Tibial nerve (tissue), 4 donors: Measurements from ENCODE around the gene RELCH.

ENCODE experiments used
- CTCF ChIP-seq, 5 experiments: fragments of 200-600 bp in 3 of 5; fragments of 450-650 bp in 2 of 5; sonication (generic) in 3 of 5; IDR thresholded peaks; one replicate each; pipeline ENCODE4 v1.5.1; 2016 to 2019; ENCODE audit warnings: antibody characterized with exemption in 5 of 5, mild to moderate bottlenecking in 3 of 5, moderate library complexity in 2 of 5
- EP300 ChIP-seq, 2 donors: sonication (generic); formaldehyde crosslinking; IDR thresholded peaks; one replicate each; pipeline ENCODE4 v1.6.1; 2017; ENCODE audit warnings: antibody characterized with exemption in 2 of 2, mild to moderate bottlenecking in 1 of 2
- POLR2A ChIP-seq, 2 donors: fragments of 450-650 bp; IDR thresholded peaks; one replicate each; pipeline ENCODE4 v1.6.1; 2017; ENCODE audit warnings: antibody characterized with exemption in 2 of 2, mild to moderate bottlenecking in 2 of 2, moderate library complexity in 2 of 2

DNA sequence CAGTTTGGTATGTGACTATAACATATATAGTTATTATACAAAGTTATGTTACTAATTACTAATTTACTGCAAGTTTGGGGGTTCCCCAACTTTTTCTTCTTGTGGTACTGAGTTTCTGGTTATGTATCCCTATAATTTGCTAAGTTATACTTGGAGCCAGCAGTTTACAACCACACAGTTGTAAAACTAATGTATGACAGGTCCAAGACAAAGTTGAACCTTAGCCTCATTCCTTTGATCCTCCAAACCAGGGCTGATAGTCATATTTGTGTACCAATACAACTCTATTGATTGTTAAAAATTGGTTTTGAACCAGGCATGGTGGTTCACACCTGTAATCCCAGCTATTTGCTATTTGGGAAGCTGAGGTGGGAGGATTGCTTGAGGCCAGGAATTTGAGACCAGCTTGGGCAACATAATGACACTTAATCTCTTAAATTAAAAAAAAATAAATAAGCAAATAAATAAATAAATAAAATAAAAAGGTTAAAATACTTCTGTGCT is 24.3 kb downstream of the RELCH start:
- no peak for TF ChIP-seq CTCF (IDR thresholded peaks at IDR 0.05)
- TF ChIP-seq EP300 (IDR thresholded peaks at IDR 0.05), result no peak
- TF ChIP-seq POLR2A (IDR thresholded peaks at IDR 0.05), result no peak
